HEK293 (cell line): ENCODE measurements around the gene PXDC1.

Experiments
- CTCF ChIP-seq: fragments of 450-650 bp; formaldehyde crosslinking; IDR thresholded peaks from 2 replicates; pipeline ENCODE4 v1.5.1; 2016; ENCODE audit warnings: missing biosample characterization, missing genetic modification characterization
- SCRT2 ChIP-seq: fragments of 450-650 bp; formaldehyde crosslinking; IDR thresholded peaks from 2 replicates; pipeline ENCODE4 v1.5.1; 2016; ENCODE audit warnings: missing biosample characterization, missing genetic modification characterization
- ZIC2 ChIP-seq: fragments of 450-650 bp; formaldehyde crosslinking; IDR thresholded peaks from 2 replicates; pipeline ENCODE4 v1.5.1; 2016; ENCODE audit warnings: missing biosample characterization, missing genetic modification characterization
- ZNF133 ChIP-seq: fragments of 450-650 bp; formaldehyde crosslinking; IDR thresholded peaks from 2 replicates; pipeline ENCODE4 v1.5.1; 2016; ENCODE audit warnings: missing biosample characterization, missing genetic modification characterization
- ZNF140 ChIP-seq: fragments of 450-650 bp; formaldehyde crosslinking; IDR thresholded peaks from 2 replicates; pipeline ENCODE4 v1.5.1; 2016; ENCODE audit warnings: missing biosample characterization, missing genetic modification characterization
- ZNF24 ChIP-seq: fragments of 450-650 bp; formaldehyde crosslinking; IDR thresholded peaks from 2 replicates; pipeline ENCODE4 v1.5.1; 2016; ENCODE audit warnings: missing biosample characterization, missing genetic modification characterization
- ZNF266 ChIP-seq: fragments of 450-650 bp; formaldehyde crosslinking; IDR thresholded peaks from 2 replicates; pipeline ENCODE4 v1.5.1; 2016; ENCODE audit warnings: missing biosample characterization, missing genetic modification characterization, low read depth
- ZNF350 ChIP-seq: fragments of 450-650 bp; formaldehyde crosslinking; IDR thresholded peaks from 2 replicates; pipeline ENCODE4 v1.5.0; 2017; ENCODE audit warnings: missing biosample characterization, mild to moderate bottlenecking, missing genetic modification characterization
- ZNF510 ChIP-seq: fragments of 450-650 bp; formaldehyde crosslinking; IDR thresholded peaks from 2 replicates; pipeline ENCODE4 v1.5.1; 2018; ENCODE audit warnings: mild to moderate bottlenecking, missing genetic modification characterization, missing biosample characterization; ENCODE audit not compliant: insufficient replicate concordance
- ZNF747 ChIP-seq: fragments of 450-650 bp; formaldehyde crosslinking; IDR thresholded peaks from 2 replicates; pipeline ENCODE4 v1.5.1; 2016; ENCODE audit warnings: missing biosample characterization, missing genetic modification characterization
- TF ChIP-seq, protein P1 (sequence below): fragments of 450-650 bp; formaldehyde crosslinking; IDR thresholded peaks from 2 replicates; pipeline ENCODE4 v1.5.1; 2016; ENCODE audit warnings: missing biosample characterization, missing genetic modification characterization, low read depth

DNA sequence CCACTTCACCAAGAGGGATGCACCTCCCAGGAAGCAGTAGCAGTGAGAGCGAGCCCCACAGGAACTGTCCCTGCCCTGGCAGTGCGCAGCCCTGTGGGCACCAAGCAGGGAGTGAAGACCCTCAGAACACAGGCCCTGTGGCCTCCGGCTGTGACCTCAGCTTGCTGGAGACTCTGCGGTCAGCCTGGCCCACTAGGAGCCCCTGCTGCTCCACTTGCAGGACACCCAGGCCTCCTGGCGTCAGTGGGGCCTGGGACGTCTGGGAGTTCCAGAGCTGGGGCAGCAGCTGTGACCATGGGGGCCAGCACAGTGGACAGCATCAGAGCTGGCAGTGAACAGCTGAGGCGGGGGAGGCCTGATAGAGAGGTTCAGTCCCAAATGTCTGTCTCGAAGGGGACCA lies 28.3 kb downstream of the PXDC1 start:
- TF ChIP-seq ZNF350 (tag by site-specific recombination), result no peak
- TF ChIP-seq, protein P1, sequence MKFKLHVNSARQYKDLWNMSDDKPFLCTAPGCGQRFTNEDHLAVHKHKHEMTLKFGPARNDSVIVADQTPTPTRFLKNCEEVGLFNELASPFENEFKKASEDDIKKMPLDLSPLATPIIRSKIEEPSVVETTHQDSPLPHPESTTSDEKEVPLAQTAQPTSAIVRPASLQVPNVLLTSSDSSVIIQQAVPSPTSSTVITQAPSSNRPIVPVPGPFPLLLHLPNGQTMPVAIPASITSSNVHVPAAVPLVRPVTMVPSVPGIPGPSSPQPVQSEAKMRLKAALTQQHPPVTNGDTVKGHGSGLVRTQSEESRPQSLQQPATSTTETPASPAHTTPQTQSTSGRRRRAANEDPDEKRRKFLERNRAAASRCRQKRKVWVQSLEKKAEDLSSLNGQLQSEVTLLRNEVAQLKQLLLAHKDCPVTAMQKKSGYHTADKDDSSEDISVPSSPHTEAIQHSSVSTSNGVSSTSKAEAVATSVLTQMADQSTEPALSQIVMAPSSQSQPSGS (tag by site-specific recombination), result no peak
- TF ChIP-seq CTCF (tag by site-specific recombination), result no peak
- no peak for TF ChIP-seq SCRT2 (tag by site-specific recombination)
- no peak for TF ChIP-seq ZIC2 (tag by site-specific recombination)
- TF ChIP-seq ZNF133 (tag by site-specific recombination), result no peak
- TF ChIP-seq ZNF140, result no peak
- no peak for TF ChIP-seq ZNF24
- no peak for TF ChIP-seq ZNF747
- TF ChIP-seq ZNF266 (tag by site-specific recombination), result no peak
- TF ChIP-seq ZNF510 (tag by site-specific recombination), result no peak
